HepG2 (cell line): Measurements from ENCODE around the gene CLDN9. TPM values are rescaled to one million over a fixed set of nuclear protein-coding genes. Genes with fewer than 3 reads are reported as not detected.
A peak's percentile ranks its signal among the peaks of the same experiment; 100 is the strongest.

Source experiments
- CBX5 ChIP-seq: sonication (generic); formaldehyde crosslinking; IDR thresholded peaks from 2 replicates; pipeline ENCODE4 v1.4.0; 2020; ENCODE audit warnings: missing genetic modification reagents, borderline replicate concordance
- GABPA ChIP-seq, 2 experiments: IDR thresholded peaks; 2 replicates each; pipeline ENCODE4 v1.6.1; 2011 to 2016; ENCODE audit warnings: low read depth in 2 of 2, low read length in 1 of 2, missing biosample characterization in 1 of 2, missing genetic modification characterization in 1 of 2
- HNF1A ChIP-seq, 2 experiments: sonication (generic) in 1 of 2; formaldehyde crosslinking in 1 of 2; IDR thresholded peaks; 2 replicates each; pipeline versions ENCODE4 v1.4.0 to v1.6.1; 2016 to 2020; ENCODE audit warnings: borderline replicate concordance in 1 of 2, low read depth in 1 of 2, mild to moderate bottlenecking in 1 of 2, missing genetic modification reagents in 1 of 2
- JARID2 ChIP-seq: sonication (generic); formaldehyde crosslinking; IDR thresholded peaks from 2 replicates; pipeline ENCODE4 v1.8.1; 2023; ENCODE audit warnings: missing genetic modification reagents, inconsistent platforms; ENCODE audit not compliant: insufficient replicate concordance
- MAX ChIP-seq: IDR thresholded peaks from 2 replicates; pipeline ENCODE4 v1.6.1; 2012; ENCODE audit warnings: inconsistent platforms
- SIN3B ChIP-seq: fragments of 150-350 bp; IDR thresholded peaks from 2 replicates; pipeline ENCODE4 v1.6.1; 2014; ENCODE audit warnings: low read length
- ZFP91 ChIP-seq: sonication (generic); formaldehyde crosslinking; IDR thresholded peaks from 2 replicates; pipeline ENCODE4 v1.9.0; 2022; ENCODE audit warnings: missing genetic modification reagents, mild to moderate bottlenecking, borderline replicate concordance
- ZNF280B ChIP-seq: sonication (generic); formaldehyde crosslinking; IDR thresholded peaks from 2 replicates; pipeline ENCODE4 v1.5.0; 2020; ENCODE audit warnings: missing genetic modification reagents, mild to moderate bottlenecking, borderline replicate concordance
- ZNF609 ChIP-seq: sonication (generic); formaldehyde crosslinking; IDR thresholded peaks from 2 replicates; pipeline ENCODE4 v1.4.0; 2020; ENCODE audit warnings: mild to moderate bottlenecking, missing genetic modification reagents, borderline replicate concordance
- ZNF724P ChIP-seq: sonication (generic); formaldehyde crosslinking; IDR thresholded peaks from 2 replicates; pipeline ENCODE4 v1.8.0; 2022; ENCODE audit warnings: missing genetic modification reagents, borderline replicate concordance
- ZNF770 ChIP-seq: sonication (generic); formaldehyde crosslinking; IDR thresholded peaks from 2 replicates; pipeline ENCODE4 v1.5.0; 2020; ENCODE audit warnings: mild to moderate bottlenecking, missing genetic modification reagents
- polyA plus RNA-seq, 8 experiments: library from polyadenylated mRNA; depleted of rRNA in 3 of 8; stranded (reverse) in 7 of 8; unstranded in 1 of 8; fragments of >200 nt; fragmentation: Illumina TruSeq in 4 of 8; extraction: Trizol in 4 of 8; gene quantifications; 2 replicates each; pipeline versions ENCODE4 v1.2.1 to v1.2.3, GENCODE V29; 2011 to 2016; ENCODE audit warnings: low read depth in 4 of 8, missing spikeins in 1 of 8, mixed read lengths in 1 of 8; ENCODE audit not compliant: insufficient read depth in 1 of 8
- total RNA-seq, 5 experiments: library from RNA; depleted of rRNA; stranded (reverse); fragments of >200 nt; fragmentation: Illumina TruSeq; extraction: Trizol; gene quantifications; 2 replicates each; pipeline ENCODE4 v1.2.3, GENCODE V29; 2016; ENCODE audit warnings: low read depth in 1 of 5

CLDN9 gene
- total and polyA plus RNA-seq, 2 of the 13 experiments (the other 11 are each of a cell fraction or from before 2014, with no cell fraction given), result 0.15 to 0.26 TPM

- TF ChIP-seq GABPA (IDR thresholded peaks at IDR 0.05; ENCODE audit: low read depth, low read length), result peak; percentile 51
- peak; percentile 89 for TF ChIP-seq GABPA (CRISPR knock-in tag; IDR thresholded peaks at IDR 0.05; ENCODE audit: low read depth)
- TF ChIP-seq ZFP91 (CRISPR knock-in tag), result peak; percentile 45; the same call in 1 of the 2 replicates
- TF ChIP-seq HNF1A (IDR thresholded peaks at IDR 0.05; ENCODE audit: low read depth), result no peak
- TF ChIP-seq HNF1A (CRISPR knock-in tag; IDR thresholded peaks at IDR 0.05; ENCODE audit: borderline replicate concordance), result no peak
- TF ChIP-seq ZNF609 (CRISPR knock-in tag), result no peak
- TF ChIP-seq JARID2 (CRISPR knock-in tag), result peak; percentile 65
- TF ChIP-seq SIN3B, result no peak
- TF ChIP-seq ZNF770 (CRISPR knock-in tag), result peak; percentile 60; the same call in 1 of the 2 replicates
- no peak for TF ChIP-seq ZNF724P (CRISPR knock-in tag)
- TF ChIP-seq CBX5, result no peak
- no peak for TF ChIP-seq ZNF280B
- TF ChIP-seq MAX, result peak; percentile 65
Measured at GRCh38 chr16:2981177-2981898, 31.4 kb upstream of the CLDN9 start (continued).
